ENCODE results near the gene SOD3. TPM values are rescaled to one million over a fixed set of nuclear protein-coding genes. Genes with fewer than 3 reads are reported as not detected.
A peak's percentile ranks its signal among the peaks of the same experiment; 100 is the strongest.

Gene SOD3
- total RNA-seq, 1 donor from 2014 or later = 0.75 TPM

GRCh38 chr4:24791043-24791442, 4.3 kb upstream of the SOD3 start:
- DNase-seq (ENCODE audit: low read depth) = no peak
- TF ChIP-seq CTCF (IDR thresholded peaks at IDR 0.05; ENCODE audit: insufficient read depth, low read length, poor library complexity, severe bottlenecking) = no peak
- Histone ChIP-seq H3K4me3 (ENCODE audit: low read depth, low read length) (no peak overlapping the region), H3K27me3 (ENCODE audit: control insufficient read depth, insufficient read depth, low read length) (peaks cover 2% of the 10 kb centered on the region), H3K36me3 (ENCODE audit: control insufficient read depth, insufficient read depth, low read length) (no peaks in the 10 kb centered on the region)

GRCh38 chr4:24792552-24792951, 2.8 kb upstream of the SOD3 start:
- H3K27me3 ChIP-seq (ENCODE audit: control insufficient read depth, insufficient read depth, low read length) = peaks cover 2% of the 10 kb centered on the region
- no peak overlapping the region for H3K4me3 ChIP-seq (ENCODE audit: low read depth, low read length)
- TF ChIP-seq CTCF (IDR thresholded peaks at IDR 0.05; ENCODE audit: insufficient read depth, low read length, poor library complexity, severe bottlenecking) = no peak
- no peak for DNase-seq (ENCODE audit: low read depth)
- no peaks in the 10 kb centered on the region for H3K36me3 ChIP-seq (ENCODE audit: control insufficient read depth, insufficient read depth, low read length)

- Histone ChIP-seq H3K27me3 (ENCODE audit: control insufficient read depth, insufficient read depth, low read length) (peaks cover 6% of the 10 kb centered on the region), H3K4me3 (ENCODE audit: low read depth, low read length) (no peak overlapping the region), H3K36me3 (ENCODE audit: control insufficient read depth, insufficient read depth, low read length) (no peaks in the 10 kb centered on the region)
- DNase-seq (ENCODE audit: low read depth) = no peak
- peak; percentile 47 for TF ChIP-seq CTCF (IDR thresholded peaks at IDR 0.05; ENCODE audit: insufficient read depth, low read length, poor library complexity, severe bottlenecking)
Measured at GRCh38 chr4:24793219-24794005, 2.0 kb upstream of the SOD3 start.

GRCh38 chr4:24794051-24794450, 1.3 kb upstream of the SOD3 start:
- H3K36me3 ChIP-seq (ENCODE audit: control insufficient read depth, insufficient read depth, low read length) = no peaks in the 10 kb centered on the region
- H3K4me3 ChIP-seq (ENCODE audit: low read depth, low read length) = no peak overlapping the region
- TF ChIP-seq CTCF (IDR thresholded peaks at IDR 0.05; ENCODE audit: insufficient read depth, low read length, poor library complexity, severe bottlenecking) = no peak
- peaks cover 11% of the 10 kb centered on the region for H3K27me3 ChIP-seq (ENCODE audit: control insufficient read depth, insufficient read depth, low read length)
- no peak for DNase-seq (ENCODE audit: low read depth)

GRCh38 chr4:24794480-24794879, 893 bp upstream of the SOD3 start:
- Histone ChIP-seq H3K27me3 (ENCODE audit: control insufficient read depth, insufficient read depth, low read length) (peaks cover 16% of the 10 kb centered on the region), H3K36me3 (ENCODE audit: control insufficient read depth, insufficient read depth, low read length) (no peaks in the 10 kb centered on the region), H3K4me3 (ENCODE audit: low read depth, low read length) (no peak overlapping the region)
- no peak for DNase-seq (ENCODE audit: low read depth)
- no peak for TF ChIP-seq CTCF (IDR thresholded peaks at IDR 0.05; ENCODE audit: insufficient read depth, low read length, poor library complexity, severe bottlenecking)
